ENCODE data around the gene MSN. TPM values are rescaled to one million over a fixed set of nuclear protein-coding genes. Genes with fewer than 3 reads are reported as not detected.
"Not testable (repeated sequence)": the region's sequence is repeated elsewhere in the genome, so short reads cannot be mapped to it uniquely, and the experiment has no call there.

The MSN gene
- total RNA-seq: 480 and 482 TPM in 2 replicates

DNA sequence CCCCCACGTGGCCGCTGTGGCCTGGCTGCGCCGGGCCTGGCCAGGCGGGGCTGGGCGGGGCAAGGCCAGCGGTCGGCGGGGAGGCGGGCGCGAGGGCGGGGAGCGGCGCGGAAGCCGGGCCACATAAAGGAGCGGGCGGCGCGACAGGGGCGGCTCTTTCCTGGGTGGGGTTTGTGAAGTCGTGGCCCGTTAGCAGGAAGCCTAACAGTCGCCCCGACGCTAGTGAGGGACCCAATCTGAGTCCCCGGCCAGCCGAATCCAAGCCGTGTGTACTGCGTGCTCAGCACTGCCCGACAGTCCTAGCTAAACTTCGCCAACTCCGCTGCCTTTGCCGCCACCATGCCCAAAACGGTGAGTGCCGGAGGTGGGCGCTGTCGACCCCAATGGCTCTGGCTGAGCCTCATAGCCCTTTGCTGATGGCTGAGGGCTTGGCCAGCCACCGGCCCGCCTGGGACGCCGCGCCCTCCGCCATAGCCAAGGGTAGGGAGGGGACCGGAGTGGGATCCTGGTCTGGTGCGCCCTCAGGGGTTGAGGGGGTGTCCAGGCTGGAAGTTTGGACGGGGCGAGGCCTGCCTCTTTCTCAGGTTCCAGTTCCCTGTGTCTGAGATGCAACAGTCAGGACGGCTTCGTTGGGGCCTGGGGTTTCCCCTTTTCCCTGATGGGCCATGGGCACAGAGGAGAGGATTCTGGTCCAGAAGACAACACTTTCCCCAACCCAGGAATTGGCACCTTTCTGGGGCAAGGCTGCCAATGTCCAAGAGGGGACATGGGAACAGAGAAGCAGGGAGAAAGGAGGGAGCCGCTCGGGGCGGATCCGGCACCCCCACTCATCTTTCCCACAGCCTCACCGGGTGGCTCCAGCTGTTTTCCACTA lies at the start of gene MSN:
TSS of gene MSN (plus strand) at position 152 of the 874 bp plus-strand sequence. CDS start at position 340, 188 bp downstream.
- Mint-ChIP-seq H3K4me1 (peaks cover 30% of the 10 kb centered on the region), H3K27ac (peak within 1 kb of the TSS; percentile 97), H3K9me3 (no peaks in the 10 kb centered on the region), H3K27me3 (no peaks in the 10 kb centered on the region), H3K4me3 (peak within 1 kb of the TSS; percentile 97), H3K36me3 (ENCODE audit: low read depth) (peaks cover 40% of the 10 kb centered on the region)
- DNase-seq: peak; percentile 93
- intact Hi-C loops (cut with micrococcal nuclease): loop anchor here (1.0 to 2.0 kb wide), 4 partner anchors 56 to 379 kb away; no protein-coding TSS in a partner anchor

GRCh38 chrX:65620096-65620705 lies 47.3 kb upstream of the MSN start:
- H3K27ac Mint-ChIP-seq; intact Hi-C loops (cut with micrococcal nuclease); H3K4me1 Mint-ChIP-seq; H3K27me3 Mint-ChIP-seq; H3K36me3 Mint-ChIP-seq (ENCODE audit: low read depth); H3K4me3 Mint-ChIP-seq; DNase-seq; H3K9me3 Mint-ChIP-seq: not testable (repeated sequence)

GRCh38 chrX:65630771-65631170 lies 36.7 kb upstream of the MSN start:
- H3K4me1 Mint-ChIP-seq: no peaks in the 10 kb centered on the region
- intact Hi-C loops (cut with micrococcal nuclease): no loop called here

GRCh38 chrX:65633826-65634225 lies 33.6 kb upstream of the MSN start:
- Mint-ChIP-seq H3K36me3 (ENCODE audit: low read depth) (peaks cover 1% of the 10 kb centered on the region), H3K4me1 (no peaks in the 10 kb centered on the region), H3K27ac (no peak overlapping the region), H3K27me3 (no peaks in the 10 kb centered on the region), H3K9me3 (no peaks in the 10 kb centered on the region), H3K4me3 (no peak overlapping the region)
- intact Hi-C loops (cut with micrococcal nuclease): no loop called here
- DNase-seq: no peak

More at GRCh38 chrX:65630771-65631170, 36.7 kb upstream of the MSN start:
- Mint-ChIP-seq H3K36me3 (ENCODE audit: low read depth) (peaks cover 1% of the 10 kb centered on the region), H3K27me3 (no peaks in the 10 kb centered on the region), H3K9me3 (no peaks in the 10 kb centered on the region), H3K4me3 (no peak overlapping the region), H3K27ac (no peak overlapping the region)
- no peak for DNase-seq

DNA sequence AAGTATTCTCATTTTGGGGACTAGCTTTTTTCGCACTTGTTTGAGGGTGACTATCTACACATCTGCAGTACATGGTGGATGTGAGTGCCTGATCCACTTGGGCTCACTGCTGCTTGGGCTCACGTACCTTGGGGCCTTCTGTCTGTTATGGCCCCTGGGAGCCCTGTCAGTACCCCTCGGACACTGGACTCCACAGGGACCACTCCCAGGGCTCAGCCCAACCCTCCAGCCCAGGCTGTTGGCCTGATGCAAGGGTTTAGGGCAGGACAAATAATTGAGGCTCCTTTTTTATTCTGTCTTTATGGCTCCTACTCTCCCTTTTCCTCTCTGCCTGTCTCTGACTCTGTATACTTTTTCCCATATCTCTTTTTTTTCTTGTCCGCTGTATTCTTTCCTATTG lies 32.7 kb upstream of the MSN start:
- Mint-ChIP-seq H3K36me3 (ENCODE audit: low read depth) (peaks cover 1% of the 10 kb centered on the region), H3K4me1 (no peaks in the 10 kb centered on the region), H3K27ac (no peak overlapping the region), H3K27me3 (no peaks in the 10 kb centered on the region), H3K4me3 (no peak overlapping the region), H3K9me3 (no peaks in the 10 kb centered on the region)
- intact Hi-C loops (cut with micrococcal nuclease): no loop called here
- no peak for DNase-seq

DNA sequence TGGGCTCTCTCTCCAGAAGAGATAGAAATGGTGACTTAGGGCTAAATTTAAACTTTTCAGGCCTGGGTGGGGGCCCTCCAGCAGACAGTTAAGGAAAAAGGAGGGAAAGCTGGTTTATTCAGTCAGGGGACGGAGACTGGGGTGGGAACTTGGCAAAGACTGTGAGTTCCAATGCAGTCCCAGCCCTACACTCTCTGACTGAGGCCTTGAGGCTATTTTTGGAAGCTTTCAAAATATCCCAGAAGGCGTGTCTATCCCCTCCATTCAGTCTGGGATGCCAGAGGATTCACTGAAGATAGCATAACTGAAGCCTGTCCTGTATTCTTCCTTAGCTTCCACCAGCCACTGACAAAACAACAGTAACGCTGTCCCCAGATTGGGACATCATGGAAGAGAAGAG lies 32.1 kb upstream of the MSN start:
- Mint-ChIP-seq H3K4me3 (no peak overlapping the region), H3K9me3 (no peaks in the 10 kb centered on the region), H3K36me3 (ENCODE audit: low read depth) (peaks cover 1% of the 10 kb centered on the region), H3K4me1 (no peaks in the 10 kb centered on the region), H3K27ac (no peak overlapping the region), H3K27me3 (no peaks in the 10 kb centered on the region)
- no peak for DNase-seq
- intact Hi-C loops (cut with micrococcal nuclease): no loop called here

- no peaks in the 10 kb centered on the region for H3K27me3 Mint-ChIP-seq
- no peak overlapping the region for H3K4me3 Mint-ChIP-seq
- intact Hi-C loops (cut with micrococcal nuclease): no loop called here
- no peak for DNase-seq
- peaks cover under 1% of the 10 kb centered on the region for H3K36me3 Mint-ChIP-seq (ENCODE audit: low read depth)
- H3K9me3 Mint-ChIP-seq: no peaks in the 10 kb centered on the region
- H3K4me1 Mint-ChIP-seq: no peaks in the 10 kb centered on the region
- no peak overlapping the region for H3K27ac Mint-ChIP-seq
These were observed 31.6 kb upstream of the MSN start for GRCh38 chrX:65635822-65636221.

DNA sequence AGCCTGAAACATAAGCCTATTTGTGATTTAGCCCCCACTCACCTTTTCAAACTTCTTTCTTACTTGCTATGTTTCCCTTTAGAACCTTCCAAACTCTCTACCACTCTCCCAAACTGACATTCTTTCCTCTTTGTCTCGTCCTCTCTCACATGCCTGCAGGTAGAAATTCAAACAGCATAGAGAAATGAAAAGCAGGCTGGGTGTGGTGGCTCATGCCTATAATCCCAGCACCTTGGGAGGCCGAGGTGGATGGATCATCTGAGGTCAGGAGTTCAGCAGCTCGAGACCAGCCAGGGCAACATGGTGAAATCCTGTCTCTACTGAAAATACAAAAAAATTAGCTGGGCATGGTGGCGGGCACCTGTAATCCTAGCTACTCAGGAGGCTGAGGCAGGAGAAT lies 31.2 kb upstream of the MSN start:
- intact Hi-C loops (cut with micrococcal nuclease); DNase-seq; H3K36me3 Mint-ChIP-seq (ENCODE audit: low read depth); H3K4me1 Mint-ChIP-seq; H3K27me3 Mint-ChIP-seq; H3K27ac Mint-ChIP-seq; H3K4me3 Mint-ChIP-seq; H3K9me3 Mint-ChIP-seq: not testable (repeated sequence)

GRCh38 chrX:65637335-65637734 lies 30.1 kb upstream of the MSN start:
- intact Hi-C loops (cut with micrococcal nuclease): no loop called here
- no peak for DNase-seq
- Mint-ChIP-seq H3K4me1 (no peaks in the 10 kb centered on the region), H3K36me3 (ENCODE audit: low read depth) (no peaks in the 10 kb centered on the region), H3K27ac (no peak overlapping the region), H3K27me3 (no peaks in the 10 kb centered on the region), H3K4me3 (no peak overlapping the region), H3K9me3 (no peaks in the 10 kb centered on the region)

DNA sequence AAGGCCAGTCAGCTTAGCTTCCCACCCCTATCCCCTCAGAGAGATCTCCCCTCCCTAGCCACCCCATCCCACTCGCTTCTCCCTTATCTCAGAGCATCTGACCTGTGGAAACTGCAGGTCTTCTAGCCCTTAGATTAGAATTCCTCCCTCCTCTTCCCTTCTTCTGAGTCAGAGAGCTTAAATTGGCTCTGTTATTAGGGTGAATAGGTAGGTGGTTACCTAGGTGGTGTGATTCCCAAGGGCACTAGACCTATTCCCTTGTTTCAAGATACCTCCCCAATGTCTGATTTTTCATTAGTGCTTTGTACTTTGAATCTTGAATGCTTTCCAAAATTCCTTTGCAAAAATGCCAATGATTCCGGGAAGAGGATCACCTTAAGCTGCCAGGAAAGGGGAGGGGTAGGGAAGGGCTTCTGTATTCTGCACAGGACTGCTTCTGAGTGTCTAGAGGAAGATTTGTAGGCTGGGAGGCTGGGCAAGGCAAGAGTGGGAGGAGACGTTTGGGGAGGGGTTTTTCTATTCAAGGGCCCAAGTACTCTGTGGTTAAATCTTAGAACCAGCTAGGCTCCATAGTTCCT lies 24.5 kb upstream of the MSN start:
- H3K36me3 Mint-ChIP-seq (ENCODE audit: low read depth): no peaks in the 10 kb centered on the region
- no peak for DNase-seq
- no peaks in the 10 kb centered on the region for H3K9me3 Mint-ChIP-seq
- H3K27ac Mint-ChIP-seq: no peak overlapping the region
- H3K4me3 Mint-ChIP-seq: no peak overlapping the region
- intact Hi-C loops (cut with micrococcal nuclease): no loop called here
- no peaks in the 10 kb centered on the region for H3K27me3 Mint-ChIP-seq
- H3K4me1 Mint-ChIP-seq: peaks cover 13% of the 10 kb centered on the region

DNA sequence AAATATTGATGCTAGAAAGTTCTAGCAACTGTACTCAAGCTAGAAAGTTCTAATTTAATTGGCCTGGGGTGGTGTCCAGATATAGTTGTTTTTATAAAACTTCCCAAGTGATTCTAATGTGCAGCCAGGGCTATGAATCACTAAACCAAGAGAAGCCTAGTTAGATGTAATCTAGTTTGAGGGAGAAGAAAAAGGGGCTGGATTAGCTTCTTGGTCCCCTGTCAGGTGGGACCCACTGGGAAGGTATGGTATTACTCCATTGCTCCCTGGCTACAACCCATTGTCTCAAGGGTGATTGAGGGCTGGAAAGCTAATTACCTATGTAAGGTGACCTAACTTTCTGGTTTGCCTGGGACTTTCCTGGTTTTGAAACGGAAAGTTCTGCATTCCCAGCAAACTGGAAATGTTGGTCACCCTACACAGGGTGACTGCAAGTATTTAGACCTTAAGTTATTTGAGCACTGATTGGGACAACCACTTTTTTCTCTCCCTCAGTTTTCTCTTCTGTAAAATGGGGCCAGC lies 23.9 kb upstream of the MSN start:
- no peaks in the 10 kb centered on the region for H3K27me3 Mint-ChIP-seq
- no peaks in the 10 kb centered on the region for H3K36me3 Mint-ChIP-seq (ENCODE audit: low read depth)
- intact Hi-C loops (cut with micrococcal nuclease): no loop called here
- H3K4me3 Mint-ChIP-seq: no peak overlapping the region
- peaks cover 13% of the 10 kb centered on the region for H3K4me1 Mint-ChIP-seq
- no peak overlapping the region for H3K27ac Mint-ChIP-seq
- DNase-seq: no peak
- H3K9me3 Mint-ChIP-seq: no peaks in the 10 kb centered on the region

GRCh38 chrX:65644621-65645289 lies 22.7 kb upstream of the MSN start:
- DNase-seq: no peak
- H3K27me3 Mint-ChIP-seq: no peaks in the 10 kb centered on the region
- intact Hi-C loops (cut with micrococcal nuclease): no loop called here
- peaks cover 13% of the 10 kb centered on the region for H3K4me1 Mint-ChIP-seq
- H3K9me3 Mint-ChIP-seq: no peaks in the 10 kb centered on the region
- no peak overlapping the region for H3K27ac Mint-ChIP-seq
- H3K4me3 Mint-ChIP-seq: no peak overlapping the region
- H3K36me3 Mint-ChIP-seq (ENCODE audit: low read depth): no peaks in the 10 kb centered on the region

GRCh38 chrX:65647801-65648200 lies 19.7 kb upstream of the MSN start:
- Mint-ChIP-seq H3K36me3 (ENCODE audit: low read depth) (no peaks in the 10 kb centered on the region), H3K27ac (no peak overlapping the region), H3K9me3 (no peaks in the 10 kb centered on the region), H3K27me3 (no peaks in the 10 kb centered on the region), H3K4me1 (peaks cover 13% of the 10 kb centered on the region), H3K4me3 (no peak overlapping the region)
- intact Hi-C loops (cut with micrococcal nuclease): no loop called here
- DNase-seq: no peak

DNA sequence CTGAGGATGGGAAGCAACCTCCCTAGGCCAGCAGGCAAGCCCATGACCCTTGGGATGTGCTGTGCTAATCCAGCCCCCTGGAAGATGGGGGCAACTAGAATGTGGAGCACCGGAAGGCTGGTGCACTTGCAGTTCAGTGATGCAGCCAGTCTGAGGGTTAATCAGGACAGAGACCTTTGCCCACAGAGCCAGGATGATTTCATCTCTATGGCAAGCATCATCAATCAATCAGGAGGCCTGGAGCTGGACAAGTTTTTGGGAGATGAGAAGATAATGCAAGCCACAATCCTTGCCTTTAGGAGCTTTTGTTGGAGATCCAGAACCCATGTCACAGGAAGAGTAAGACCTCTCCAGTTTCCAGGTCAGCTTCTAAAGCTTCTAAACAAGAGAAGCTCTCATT lies 15.4 kb upstream of the MSN start:
- no peak for DNase-seq
- Mint-ChIP-seq H3K4me3 (no peak overlapping the region), H3K9me3 (no peaks in the 10 kb centered on the region), H3K36me3 (ENCODE audit: low read depth) (no peaks in the 10 kb centered on the region), H3K4me1 (peaks cover 13% of the 10 kb centered on the region), H3K27me3 (no peaks in the 10 kb centered on the region), H3K27ac (no peak overlapping the region)
- intact Hi-C loops (cut with micrococcal nuclease): no loop called here

Data from activated CD4-positive, alpha-beta T cell treated with anti-CD3 and anti-CD28 coated beads, Interleukin-2, amount 10 ng/mL, durations not matched to agents 24 days and 14 days (primary cell).